Amniotic epithelial cell (primary cell): ENCODE measurements around the gene PRR33.
A peak's percentile ranks its signal among the peaks of the same experiment; 100 is the strongest.
"Not testable (repeated sequence)": the region's sequence is repeated elsewhere in the genome, so short reads cannot be mapped to it uniquely, and the experiment has no call there.

Experiments
- DNase-seq: peaks from one replicate; pipeline ENCODE4 v3.0.0-alpha.2; 2010; ENCODE audit warnings: low read depth

PRR33 gene

GRCh38 chr11:1875093-1875850 is 16.4 kb downstream of the PRR33 start:
- no peak for DNase-seq

- not testable (repeated sequence) for DNase-seq
These were observed 17.1 kb downstream of the PRR33 start for GRCh38 chr11:1874441-1875092.

DNA sequence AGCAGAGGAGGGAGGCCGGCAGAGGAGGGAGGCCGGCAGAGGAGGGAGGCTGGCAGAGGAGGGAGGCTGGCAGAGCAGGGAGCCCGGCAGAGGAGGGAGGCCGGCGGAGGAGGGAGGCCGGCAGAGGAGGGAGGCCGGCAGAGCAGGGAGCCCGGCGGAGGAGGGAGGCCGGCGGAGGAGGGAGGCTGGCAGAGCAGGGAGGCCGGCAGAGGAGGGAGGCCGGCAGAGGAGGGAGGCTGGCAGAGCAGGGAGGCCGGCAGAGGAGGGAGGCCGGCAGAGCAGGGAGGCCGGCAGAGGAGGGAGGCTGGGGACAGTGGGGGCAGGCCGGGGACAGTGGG is 17.9 kb downstream of the PRR33 start:
- not testable (repeated sequence) for DNase-seq

DNA sequence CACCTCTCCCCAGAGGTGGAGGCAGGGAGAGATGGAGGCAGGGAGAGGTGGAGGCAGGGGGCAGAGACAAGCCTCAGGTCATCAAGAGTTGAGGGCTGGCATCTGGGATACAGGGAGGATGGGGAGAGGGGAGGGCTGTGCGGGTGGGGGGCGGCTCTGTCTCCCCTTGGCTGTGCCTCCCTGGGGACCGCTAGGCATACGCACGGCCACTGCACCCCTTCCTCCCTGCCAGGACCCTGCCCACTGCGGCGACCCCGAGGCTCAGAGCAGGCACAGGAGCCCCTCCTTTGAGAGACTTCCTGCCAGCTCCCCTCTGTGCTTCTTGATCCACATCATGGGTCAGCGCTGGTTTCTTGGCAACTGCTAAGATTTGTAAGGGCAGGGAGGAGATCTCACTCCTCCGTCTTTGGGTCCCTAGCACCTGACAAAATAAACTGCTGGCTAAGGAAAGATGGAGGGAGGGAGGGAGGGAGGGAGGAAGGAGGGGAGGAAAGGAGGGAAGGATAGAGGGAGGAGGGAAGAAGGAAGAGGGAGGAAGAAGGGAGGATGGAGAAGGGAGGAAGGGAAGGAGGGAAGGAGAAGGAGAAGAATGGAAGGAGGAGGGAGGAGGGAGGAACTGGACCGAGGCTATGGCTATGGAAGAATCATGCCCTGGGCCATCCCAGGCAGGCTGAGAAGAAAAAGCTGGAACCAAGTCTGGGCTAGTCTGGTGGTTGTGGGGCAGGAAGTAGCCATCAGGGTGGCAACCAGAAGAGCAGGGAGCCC is 18.5 kb downstream of the PRR33 start:
- peak; percentile 74 for DNase-seq

DNA sequence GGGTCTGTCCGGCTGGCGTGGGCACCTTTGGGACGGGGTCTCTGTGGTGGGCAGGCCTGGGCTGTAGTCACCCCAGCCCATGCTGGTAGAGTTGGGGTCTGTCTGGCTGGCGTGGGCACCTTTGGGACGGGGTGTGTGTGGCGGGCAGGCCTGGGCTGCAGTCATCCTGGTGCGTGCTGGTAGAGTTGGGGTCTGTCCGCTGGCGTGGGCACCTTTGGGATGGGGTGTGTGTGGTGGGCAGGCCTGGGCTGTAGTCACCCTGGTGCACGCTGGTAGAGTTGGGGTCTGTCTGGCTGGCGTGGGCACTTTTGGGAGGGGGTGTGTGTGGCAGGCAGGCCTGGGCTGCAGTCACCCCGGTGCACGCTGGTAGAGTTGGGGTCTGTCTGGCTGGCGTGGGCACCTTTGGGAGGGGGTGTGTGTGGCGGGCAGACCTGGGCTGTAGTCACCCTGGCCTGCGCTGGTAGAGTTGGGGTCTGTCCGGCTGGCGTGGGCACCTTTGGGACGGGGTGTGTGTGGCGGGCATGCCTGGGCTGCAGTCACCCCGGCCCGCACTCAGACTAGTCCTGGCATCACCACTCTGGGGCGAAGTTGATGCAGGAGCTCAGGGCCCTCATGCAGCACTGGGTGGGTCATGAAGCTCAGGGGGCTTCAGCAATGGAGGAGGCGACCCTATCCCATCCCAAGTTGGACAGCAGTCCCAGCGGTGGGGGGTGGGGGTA is 19.3 kb downstream of the PRR33 start:
- no peak for DNase-seq

- no peak for DNase-seq
These were observed 20.2 kb downstream of the PRR33 start for GRCh38 chr11:1871531-1871930.

GRCh38 chr11:1870721-1871466 is 20.8 kb downstream of the PRR33 start:
- no peak for DNase-seq

GRCh38 chr11:1870326-1870696 is 21.4 kb downstream of the PRR33 start:
- DNase-seq, result no peak

DNA sequence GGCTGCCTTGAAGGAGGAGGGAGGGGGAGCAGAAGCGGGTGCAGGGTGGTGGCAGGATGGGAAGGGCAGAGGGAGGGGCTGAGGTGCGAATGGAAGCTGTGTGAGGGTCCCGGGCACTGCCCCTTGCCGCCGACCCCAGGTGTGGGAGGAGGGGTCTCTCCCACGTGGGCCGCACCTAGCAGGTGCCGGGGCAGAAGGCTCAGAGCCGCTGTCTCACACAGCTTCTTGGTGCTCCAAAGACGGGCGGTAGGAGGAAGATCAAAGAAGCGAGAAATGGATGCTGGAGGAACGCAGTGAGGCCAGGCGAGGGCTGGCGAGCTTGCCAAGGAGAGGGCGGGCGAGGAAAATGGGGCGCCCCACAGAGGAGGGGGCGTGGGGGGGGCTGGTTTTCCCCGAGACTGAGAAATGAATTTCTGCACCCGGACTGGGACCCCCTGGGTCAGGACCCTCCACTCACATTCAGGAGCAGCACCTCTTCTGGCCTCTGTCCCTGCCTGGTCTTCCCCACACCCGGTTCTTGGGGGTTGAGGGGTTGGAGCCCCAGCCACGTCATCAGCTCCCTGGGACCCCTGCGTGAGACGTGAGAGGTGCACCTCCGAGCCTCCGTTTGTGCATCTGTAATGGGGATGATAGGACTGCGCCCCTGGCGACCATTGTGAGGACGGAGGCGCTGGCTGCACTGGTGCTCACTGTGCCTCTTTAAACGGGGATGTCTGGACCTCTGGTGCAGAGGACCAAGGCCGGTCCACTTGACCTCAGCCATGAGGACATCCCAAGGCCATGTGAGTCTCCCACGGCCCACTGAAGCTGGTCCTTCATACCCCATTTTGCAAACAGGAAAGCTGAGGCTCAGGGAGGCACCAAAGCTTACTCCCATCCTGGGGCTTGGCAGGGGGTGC is 22.0 kb downstream of the PRR33 start:
- no peak for DNase-seq

GRCh38 chr11:1868636-1869291 is 22.9 kb downstream of the PRR33 start:
- DNase-seq, result no peak

GRCh38 chr11:1868056-1868635 is 23.5 kb downstream of the PRR33 start:
- no peak for DNase-seq

DNA sequence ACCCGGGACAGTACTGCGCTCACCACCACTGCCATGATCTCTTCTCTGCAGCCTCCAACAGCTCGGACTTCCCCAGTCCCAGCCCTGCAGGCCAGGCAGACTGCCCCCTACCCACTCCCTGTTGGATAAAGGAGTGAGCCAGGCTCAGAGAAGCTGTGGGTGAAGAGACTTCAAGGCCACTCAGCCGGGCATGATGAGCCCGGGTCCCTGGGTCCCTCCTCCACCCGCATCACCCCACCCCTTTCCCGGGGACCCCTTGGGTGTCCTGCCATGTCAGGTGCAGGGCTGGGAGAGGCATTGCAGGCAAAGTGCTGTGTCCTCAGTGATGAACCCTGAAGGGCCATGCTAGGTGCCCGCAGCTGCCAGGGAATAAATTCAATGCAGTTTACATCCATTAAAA is 24.3 kb downstream of the PRR33 start:
- DNase-seq, result no peak

GRCh38 chr11:1866776-1867175 is 24.9 kb downstream of the PRR33 start:
- DNase-seq, result no peak

DNA sequence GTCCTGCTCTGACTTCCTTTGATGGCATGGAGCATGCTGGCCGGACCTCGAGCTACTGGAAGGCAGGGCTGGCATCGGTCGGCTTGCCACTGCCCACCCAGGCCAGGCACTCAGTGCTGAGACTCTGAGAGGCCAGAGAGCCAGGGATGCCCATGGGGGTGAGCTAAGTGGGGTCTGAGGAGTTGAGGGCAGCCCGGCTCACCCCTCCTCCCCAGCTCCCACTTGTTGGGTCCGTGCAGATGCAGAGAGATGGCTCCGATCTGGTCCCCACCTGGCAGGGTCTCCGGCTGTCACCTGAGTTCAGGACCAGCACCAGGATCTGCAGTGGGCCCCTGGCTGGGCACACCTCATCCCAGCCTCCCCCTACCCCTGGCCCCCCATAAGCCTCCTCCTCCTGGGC is 25.5 kb downstream of the PRR33 start:
- DNase-seq, result no peak

DNA sequence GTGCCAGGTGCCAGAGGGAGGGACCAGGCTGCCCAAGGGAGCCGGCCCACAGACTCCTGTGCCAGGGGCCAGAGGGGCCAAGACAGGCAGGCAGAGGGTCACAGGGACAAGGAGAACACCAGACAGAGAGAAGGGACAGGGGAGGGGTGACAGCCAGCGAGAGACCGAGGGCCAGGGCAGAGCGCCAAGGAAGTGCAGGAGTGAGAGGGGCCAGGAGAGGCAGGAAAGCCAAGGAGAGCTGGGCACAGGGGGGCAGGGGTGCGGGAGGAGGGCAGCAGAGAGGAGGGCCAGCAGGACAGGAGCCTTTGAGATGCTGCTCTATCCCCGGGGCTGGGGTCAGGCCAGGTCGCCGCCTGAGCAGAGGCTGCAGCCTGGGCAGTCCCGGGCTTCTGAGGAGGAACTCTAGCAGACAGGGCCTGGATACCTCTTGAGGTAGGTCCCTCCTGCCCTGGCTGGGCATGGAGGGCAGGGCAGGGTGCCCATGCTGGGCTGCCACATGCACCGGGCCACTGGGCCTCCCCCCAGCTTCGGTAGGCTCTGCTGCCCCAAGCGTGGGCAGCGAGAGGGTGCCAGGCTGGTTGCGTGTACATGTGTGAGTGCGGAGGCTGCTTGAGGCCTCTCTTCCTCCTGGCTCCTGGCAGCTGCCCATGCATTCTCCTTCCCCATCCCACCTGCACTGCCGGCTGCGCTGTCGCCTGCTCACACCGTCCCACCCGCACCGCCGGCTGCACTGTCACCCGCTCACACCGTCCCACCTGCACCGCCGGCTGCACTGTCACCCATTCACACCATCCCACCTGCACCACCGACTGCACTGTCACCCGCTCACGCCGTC is 26.6 kb downstream of the PRR33 start:
- DNase-seq, result no peak

- peak; percentile 13 for DNase-seq
These were observed 27.5 kb downstream of the PRR33 start for GRCh38 chr11:1864231-1864630.

- DNase-seq, result peak; percentile 77
These were observed 28.1 kb downstream of the PRR33 start for GRCh38 chr11:1863352-1864216.
